Measurements from ENCODE around the gene CLIP1. TPM values are rescaled to one million over a fixed set of nuclear protein-coding genes. Genes with fewer than 3 reads are reported as not detected.

Gene CLIP1
- total and polyA plus RNA-seq, 2 of the 4 experiments (the other 2 are of a cell fraction) = 38.0 to 54.8 TPM

GRCh38 chr12:122454739-122455138 is 32.3 kb upstream of the CLIP1 start:
- intact Hi-C loops (cut with micrococcal nuclease) = no loop called here
- H3K4me1 ChIP-seq (ENCODE audit: control insufficient read depth, insufficient read depth, low read length) = peaks cover under 1% of the 10 kb centered on the region; the same call in 1 of the 2 replicates
- H3K23ac ChIP-seq (ENCODE audit: low read depth, low read length) = no peak overlapping the region
- H3K4me3 ChIP-seq (ENCODE audit: insufficient read depth, low read depth, low read length) = no peak overlapping the region
- no peak overlapping the region for H3K56ac ChIP-seq (ENCODE audit: extremely low read depth, insufficient read depth, low read length)
- dilution Hi-C loops (cut with HindIII; ENCODE audit: low sequenced_read_pairs, unreplicated experiment) = no loop called here
- H3K79me1 ChIP-seq (ENCODE audit: low read depth in 1 of 2, low read length in 2 of 2) = no peaks in the 10 kb centered on the region
- H3K9ac ChIP-seq (ENCODE audit: low read depth, low read length) = no peak overlapping the region
- no peak overlapping the region for H3K4ac ChIP-seq (ENCODE audit: low read depth, low read length)
- no TSS peak for BruUV-seq (replicated peaks)
- no peak overlapping the region for H2AK5ac ChIP-seq (ENCODE audit: low read depth, low read length)
- ATAC-seq (ENCODE audit: low read depth) = no peak
- H2AK9ac ChIP-seq (replicated peaks; ENCODE audit: low read depth, low read length, poor library complexity) = no peak overlapping the region
- H4K8ac ChIP-seq (ENCODE audit: low read depth in 2 of 2, low read length in 2 of 2) = no peak overlapping the region
- POLR2A ChIA-PET (ENCODE audit: unreplicated experiment) = no interaction called here
- H4K5ac ChIP-seq (ENCODE audit: low read depth, low read length) = no peak overlapping the region
- no peak overlapping the region for H3K18ac ChIP-seq (ENCODE audit: low read depth, low read length)
- no peaks in the 10 kb centered on the region for H4K20me1 ChIP-seq (ENCODE audit: insufficient read depth, low read length)
- no peak overlapping the region for H3K4me2 ChIP-seq (ENCODE audit: low read depth, low read length)
- H3K27me3 ChIP-seq (ENCODE audit: control insufficient read depth, insufficient read depth, low read length) = no peaks in the 10 kb centered on the region
- no peak overlapping the region for H3K14ac ChIP-seq (replicated peaks; ENCODE audit: low read depth, low read length)
- H4K91ac ChIP-seq (ENCODE audit: insufficient read depth, low read depth, low read length) = no peak overlapping the region
- H2BK5ac ChIP-seq (ENCODE audit: low read depth, low read length, poor library complexity, severe bottlenecking) = no peak overlapping the region
- H2BK15ac ChIP-seq (ENCODE audit: low read depth, low read length) = no peak overlapping the region
- no peak overlapping the region for H2BK120ac ChIP-seq (ENCODE audit: low read depth, low read length)
- DNase-seq = no peak
- WGBS, 2 experiments (ENCODE audit: extremely low coverage in 2 of 2, insufficient read length in 1 of 2) = 100% methylated on average over 1 of the region's 6 CpGs; no CpG with 5 or more reads in 1 of the 2 experiments
- CTCF ChIA-PET = interaction anchor here (0.9 to 1.6 kb wide), 2 partner anchors 17 to 55 kb away, joined by 3 to 4 read pairs; no protein-coding TSS in a partner anchor
- in situ Hi-C loops (cut with MboI; ENCODE audit: low sequenced_read_pairs) = no loop called here
- no peak for TF ChIP-seq CTCF (conservative IDR thresholded peaks at IDR 0.05; ENCODE audit: low read depth, low read length)
- no peak for TF ChIP-seq NFE2L2 (IDR thresholded peaks at IDR 0.05; ENCODE audit: low read depth, low read length)
- no peak for TF ChIP-seq MAFK (IDR thresholded peaks at IDR 0.05; ENCODE audit: low read depth, low read length)
- no peak for TF ChIP-seq CHD1 (IDR thresholded peaks at IDR 0.05; ENCODE audit: low read depth, low read length)
- TF ChIP-seq USF2 (IDR thresholded peaks at IDR 0.05; ENCODE audit: low read depth, low read length) = no peak
- no peak for TF ChIP-seq MAZ (IDR thresholded peaks at IDR 0.05; ENCODE audit: borderline replicate concordance, low read depth, low read length)
- TF ChIP-seq ELK1 (IDR thresholded peaks at IDR 0.05; ENCODE audit: borderline replicate concordance, low read depth, low read length) = no peak
- no peak for TF ChIP-seq RCOR1 (IDR thresholded peaks at IDR 0.05; ENCODE audit: insufficient replicate concordance, low read length)
- no peak for TF ChIP-seq MXI1 (IDR thresholded peaks at IDR 0.05; ENCODE audit: borderline replicate concordance, low read depth, low read length)
- no peak for TF ChIP-seq POLR2A (IDR thresholded peaks at IDR 0.05; ENCODE audit: low read depth, low read length)
- no peak for TF ChIP-seq RFX5 (IDR thresholded peaks at IDR 0.05; ENCODE audit: low read depth, low read length)
- TF ChIP-seq RAD21 (IDR thresholded peaks at IDR 0.05; ENCODE audit: low read length) = no peak
- no peak for TF ChIP-seq CEBPB (IDR thresholded peaks at IDR 0.05; ENCODE audit: low read depth, low read length)
- no peak overlapping the region for H2BK20ac ChIP-seq (ENCODE audit: low read depth, low read length)
- H3K9me1 ChIP-seq (ENCODE audit: insufficient read depth, low read length) = peaks cover 17% of the 10 kb centered on the region
- no peak overlapping the region for H3K27ac ChIP-seq (ENCODE audit: insufficient read depth, low read length)
- H3K36me3 ChIP-seq (ENCODE audit: control insufficient read depth, insufficient read depth, low read length) = no peaks in the 10 kb centered on the region
- H2AFZ ChIP-seq (replicated peaks; ENCODE audit: low read length, poor library complexity) = no peak overlapping the region
- H3K9me3 ChIP-seq (ENCODE audit: control insufficient read depth, insufficient read depth, low read length) = no peaks in the 10 kb centered on the region

Measured in IMR-90 (cell line).